Measurements from ENCODE around the gene CIAO3.
"Not testable (repeated sequence)": the region's sequence is repeated elsewhere in the genome, so short reads cannot be mapped to it uniquely, and the experiment has no call there.

CIAO3 gene

GRCh38 chr16:759110-759910 is 18.5 kb upstream of the CIAO3 start:
- no peak for DNase-seq

- DNase-seq, result no peak
These were observed 15.6 kb upstream of the CIAO3 start for GRCh38 chr16:756428-756827.

DNA sequence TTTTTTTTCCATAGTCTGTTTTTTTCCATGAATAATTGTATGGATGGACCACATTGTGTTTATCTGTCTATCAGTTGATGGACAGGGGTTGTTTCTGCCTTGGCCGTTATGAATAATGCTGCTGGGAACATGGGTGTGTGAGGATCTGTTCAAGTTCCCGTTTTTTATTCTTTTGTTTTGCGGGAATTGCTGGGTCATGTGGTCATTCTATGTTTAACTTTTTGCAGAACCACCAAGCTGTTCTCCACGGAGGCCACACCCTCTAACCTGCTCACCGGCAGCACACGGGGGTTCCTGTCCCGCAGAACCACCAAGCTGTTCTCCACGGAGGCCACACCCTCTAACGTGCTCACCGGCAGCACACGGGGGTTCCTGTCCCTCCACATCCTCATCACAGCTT is 13.9 kb upstream of the CIAO3 start:
- DNase-seq, result no peak

DNA sequence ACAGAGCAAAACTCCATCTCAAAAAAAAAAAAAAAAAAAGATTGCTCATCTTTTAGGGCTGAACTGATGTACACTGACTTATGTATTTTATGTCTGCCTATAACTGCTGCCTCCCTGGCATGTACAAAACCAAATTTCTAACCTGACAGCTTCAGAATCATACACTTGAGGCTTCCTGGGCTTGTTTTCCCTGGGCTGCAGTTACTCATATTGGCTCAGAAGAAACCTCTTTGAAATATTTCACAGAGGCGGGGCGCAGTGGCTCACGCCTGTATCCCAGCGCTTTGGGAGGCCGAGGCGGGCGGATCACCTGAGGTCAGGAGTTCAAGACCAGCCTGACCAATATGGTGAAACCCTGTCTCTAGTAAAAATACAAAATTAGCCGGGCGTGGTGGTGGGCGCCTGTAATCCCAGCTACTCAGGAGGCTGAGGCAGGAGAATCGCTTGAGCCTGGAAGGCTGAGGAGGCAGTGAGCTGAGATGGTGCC is 13.4 kb upstream of the CIAO3 start:
- DNase-seq, result not testable (repeated sequence)

DNA sequence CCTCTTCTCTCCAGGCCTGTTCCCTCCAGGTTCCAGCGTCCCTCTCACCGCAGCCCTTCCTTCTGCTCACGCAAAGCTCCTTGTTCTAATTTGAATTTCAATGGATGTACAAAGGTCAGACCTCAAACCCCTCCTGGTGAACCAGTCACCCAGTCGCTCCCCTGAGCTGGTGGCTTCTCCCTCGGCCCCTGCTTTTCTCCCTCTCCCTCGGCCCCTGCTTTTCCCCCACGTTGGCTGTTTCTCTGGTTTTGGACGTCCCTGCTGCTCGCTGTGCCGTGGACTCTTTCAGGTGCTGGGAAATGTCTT is 11.2 kb upstream of the CIAO3 start:
- no peak for DNase-seq

- DNase-seq, result no peak
These were observed 10.6 kb upstream of the CIAO3 start for GRCh38 chr16:751152-752006.

GRCh38 chr16:750485-750884 is 9.7 kb upstream of the CIAO3 start:
- no peak for DNase-seq

- DNase-seq, result no peak
These were observed 8.2 kb upstream of the CIAO3 start for GRCh38 chr16:749010-749409.

GRCh38 chr16:747978-748746 is 7.4 kb upstream of the CIAO3 start:
- DNase-seq, result no peak

- no peak for DNase-seq
These were observed 5.8 kb upstream of the CIAO3 start for GRCh38 chr16:746637-747036.

GRCh38 chr16:745739-746138 is 4.9 kb upstream of the CIAO3 start:
- no peak for DNase-seq

DNA sequence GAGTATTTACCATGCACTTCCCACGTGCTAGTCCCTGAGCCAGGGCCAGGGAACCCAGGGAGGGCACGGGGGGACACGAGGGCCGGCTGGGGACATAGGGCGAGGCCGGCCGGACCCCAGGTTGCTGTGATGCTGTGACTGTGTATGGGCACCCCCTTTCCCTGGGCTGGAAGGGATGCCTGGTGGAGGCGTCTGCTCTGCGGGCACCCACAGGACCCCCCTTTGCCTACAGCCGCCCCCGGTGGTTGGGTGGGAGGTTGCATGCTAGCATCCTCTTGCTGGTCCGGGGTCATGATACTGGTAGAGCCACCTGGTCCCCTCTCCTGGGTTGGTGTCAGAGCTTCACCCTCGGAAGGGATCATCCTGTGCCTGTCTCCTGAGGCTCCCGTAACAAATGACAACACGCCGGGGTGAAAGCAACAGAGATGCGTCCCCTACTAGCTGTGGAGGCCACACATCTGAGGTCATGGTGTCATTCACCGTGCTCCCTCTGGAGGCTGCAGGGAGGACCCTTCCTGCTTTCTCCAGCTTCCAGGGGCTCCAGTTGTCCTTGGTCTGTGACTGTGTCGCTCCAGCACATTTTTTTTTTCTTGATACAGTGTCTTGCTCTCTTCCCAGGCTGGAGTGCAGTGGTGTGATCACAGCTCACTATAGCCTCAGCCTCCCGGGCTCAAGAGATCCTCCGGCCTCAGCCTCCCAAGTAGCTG is 3.1 kb upstream of the CIAO3 start:
- DNase-seq, result no peak

DNA sequence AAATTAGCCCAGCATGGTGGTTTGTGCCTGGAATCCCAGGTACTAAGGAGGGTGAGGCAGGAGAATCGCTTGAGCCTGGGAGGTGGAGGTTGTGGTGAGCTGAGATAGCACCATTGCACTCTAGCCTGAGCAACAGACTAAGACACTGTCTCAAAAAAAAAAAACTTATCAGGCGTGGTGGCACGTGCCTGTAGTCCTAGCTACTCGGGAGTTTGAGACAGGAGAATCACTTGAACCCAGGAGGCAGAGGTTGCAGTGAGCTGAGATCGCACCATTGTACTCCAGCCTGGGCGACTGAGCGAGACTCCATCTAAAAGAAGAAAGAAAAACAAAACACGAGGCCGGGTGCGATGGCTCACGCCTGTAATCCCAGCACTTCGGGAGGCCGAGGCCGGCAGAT is 2.1 kb upstream of the CIAO3 start:
- DNase-seq, result not testable (repeated sequence)

- DNase-seq, result no peak
These were observed 1.3 kb upstream of the CIAO3 start for GRCh38 chr16:741986-742629.

DNA sequence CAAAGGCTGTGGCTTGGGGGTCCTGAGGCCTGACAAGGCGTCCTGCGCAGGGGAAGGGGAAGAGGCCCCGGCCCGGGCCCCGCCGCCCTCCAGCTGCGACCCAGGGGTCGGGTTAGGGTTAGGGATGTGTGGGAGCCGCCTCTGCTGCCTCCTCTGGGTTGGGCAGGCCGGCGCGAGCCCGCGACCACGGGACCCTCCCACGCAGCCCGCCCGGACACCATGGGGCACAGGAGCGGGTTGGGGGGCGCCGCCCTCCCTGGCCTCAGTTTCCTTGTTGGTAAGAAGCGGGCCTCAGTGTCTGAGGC is 386 bp downstream of the CIAO3 start:
- DNase-seq, result no peak

DNA sequence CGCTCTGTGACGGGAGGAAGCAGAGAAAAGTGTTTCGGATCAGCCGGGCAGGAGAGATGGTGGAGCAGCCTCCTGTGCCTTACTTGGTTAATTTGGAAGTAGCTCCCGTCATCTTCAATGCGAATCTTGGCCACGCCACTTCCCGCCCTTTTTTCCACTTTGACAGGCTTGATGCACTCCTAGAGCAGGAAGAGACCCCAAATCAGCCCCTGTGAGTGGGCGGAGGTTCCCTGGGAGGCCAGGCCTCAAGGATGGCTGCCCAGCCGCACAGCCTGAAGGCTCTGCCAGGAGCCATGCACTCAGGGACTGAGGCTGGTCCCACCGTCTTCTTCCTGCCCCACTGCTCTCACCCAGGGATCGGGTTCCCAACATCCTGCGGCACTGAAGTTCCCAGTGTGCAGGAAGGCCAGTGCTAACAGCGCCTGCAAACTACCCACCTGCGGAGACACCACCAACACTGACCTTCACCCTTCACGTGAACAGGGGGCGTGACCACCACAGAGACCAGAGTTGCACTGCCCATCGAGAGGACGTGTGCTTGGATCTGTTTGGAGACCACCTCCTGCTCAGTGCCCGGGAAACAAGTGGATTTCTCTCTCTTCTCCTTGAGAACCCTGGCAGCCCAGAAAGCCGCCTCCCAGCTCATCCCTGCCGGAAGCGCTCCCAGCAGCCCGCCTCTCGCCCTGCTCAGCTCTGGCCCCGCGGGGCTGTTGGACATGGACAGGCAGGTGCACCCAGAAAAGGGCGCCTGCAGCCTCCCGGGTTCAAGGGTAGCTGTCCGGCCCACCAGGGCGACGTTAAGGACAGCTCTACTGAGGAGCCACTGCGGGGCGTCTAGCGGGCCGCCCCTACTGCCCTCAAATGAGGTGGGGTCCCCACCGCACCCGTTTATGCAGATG is 988 bp downstream of the CIAO3 start:
- no peak for DNase-seq

DNA sequence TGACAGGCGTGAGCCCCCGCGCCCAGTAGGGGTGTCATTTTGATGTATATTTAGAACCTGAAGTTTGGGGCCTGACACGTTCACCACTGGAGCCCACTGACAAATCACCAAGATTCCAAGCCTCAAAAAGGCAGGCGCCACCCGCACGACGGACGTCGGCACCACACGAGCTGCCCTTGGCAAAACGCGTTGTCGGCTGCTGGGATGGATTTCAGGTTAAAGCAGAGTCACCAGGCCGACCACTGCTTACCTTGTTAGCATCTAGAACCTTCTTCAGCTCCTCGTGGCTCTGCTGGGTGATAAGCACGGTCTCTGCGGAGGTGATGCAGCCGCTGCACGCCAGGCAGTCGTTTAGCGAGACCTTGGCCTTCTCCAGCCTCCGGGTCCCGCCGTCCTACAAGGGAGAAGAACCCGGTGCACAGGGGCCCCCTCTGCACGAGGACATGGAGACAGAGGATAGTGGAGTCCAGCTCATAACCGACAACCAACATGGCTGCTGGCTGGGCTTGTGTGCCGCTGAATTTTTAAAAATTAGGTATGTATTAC is 3.8 kb downstream of the CIAO3 start:
- no peak for DNase-seq

- DNase-seq, result no peak
These were observed 4.8 kb downstream of the CIAO3 start for GRCh38 chr16:735982-736453.

DNA sequence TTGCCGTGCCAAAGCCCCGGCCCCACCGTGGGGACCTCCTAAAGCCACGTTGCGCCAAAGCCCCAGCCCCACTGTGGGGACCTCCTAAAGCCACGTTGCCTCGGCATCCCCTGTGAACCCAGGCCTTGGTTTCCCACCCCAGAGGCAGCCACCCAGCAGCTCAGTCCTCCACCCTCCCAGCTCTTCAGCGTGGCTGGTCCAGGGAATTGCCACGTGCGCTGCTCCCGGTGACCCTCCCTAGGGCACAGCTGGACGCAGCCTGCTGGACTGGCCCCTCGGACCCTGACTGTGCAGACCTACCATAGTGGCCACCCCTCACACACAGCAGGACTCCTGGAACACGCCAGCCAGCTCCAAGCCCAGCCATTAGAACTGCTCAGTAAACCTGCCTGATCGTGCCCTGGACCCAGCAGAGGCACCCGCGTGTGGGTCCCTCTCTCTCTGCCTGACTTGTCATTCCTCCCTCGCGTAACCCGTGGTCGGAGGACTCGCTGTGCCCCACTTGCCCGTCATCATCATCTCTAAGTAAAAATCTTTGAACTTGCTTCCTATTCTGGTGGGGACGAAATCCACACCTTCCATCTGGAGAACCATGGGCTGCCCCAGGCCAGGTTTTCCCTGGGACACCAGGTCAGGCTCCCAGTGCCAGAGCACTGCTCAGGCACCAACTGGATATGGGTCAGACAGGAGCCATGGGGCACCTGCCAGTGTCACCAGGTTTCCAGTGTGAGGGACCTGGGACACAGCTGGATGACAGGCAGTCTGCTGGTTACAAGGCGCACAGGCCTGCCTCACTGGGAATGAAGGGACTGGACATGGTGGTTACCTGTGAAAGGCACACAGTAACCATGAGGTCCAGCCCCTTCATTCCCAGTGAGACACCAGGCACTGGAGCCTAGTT is 5.6 kb downstream of the CIAO3 start:
- no peak for DNase-seq

All from NCI-H1694 treated with DMSO at 0.1 percent for 48 hours (cell line).